Mesangial cell (primary cell): ENCODE results near the gene CD2BP2. TPM values are rescaled to one million over a fixed set of nuclear protein-coding genes. Genes with fewer than 3 reads are reported as not detected.

Experiments
- total RNA-seq: library from RNA; depleted of rRNA; stranded (reverse); fragments of >200 nt; gene quantifications from 2 replicates; pipeline ENCODE4 v1.2.3, GENCODE V29; 2015

CD2BP2 gene
- 39.6 and 43.5 TPM in 2 replicates for total RNA-seq

DNA sequence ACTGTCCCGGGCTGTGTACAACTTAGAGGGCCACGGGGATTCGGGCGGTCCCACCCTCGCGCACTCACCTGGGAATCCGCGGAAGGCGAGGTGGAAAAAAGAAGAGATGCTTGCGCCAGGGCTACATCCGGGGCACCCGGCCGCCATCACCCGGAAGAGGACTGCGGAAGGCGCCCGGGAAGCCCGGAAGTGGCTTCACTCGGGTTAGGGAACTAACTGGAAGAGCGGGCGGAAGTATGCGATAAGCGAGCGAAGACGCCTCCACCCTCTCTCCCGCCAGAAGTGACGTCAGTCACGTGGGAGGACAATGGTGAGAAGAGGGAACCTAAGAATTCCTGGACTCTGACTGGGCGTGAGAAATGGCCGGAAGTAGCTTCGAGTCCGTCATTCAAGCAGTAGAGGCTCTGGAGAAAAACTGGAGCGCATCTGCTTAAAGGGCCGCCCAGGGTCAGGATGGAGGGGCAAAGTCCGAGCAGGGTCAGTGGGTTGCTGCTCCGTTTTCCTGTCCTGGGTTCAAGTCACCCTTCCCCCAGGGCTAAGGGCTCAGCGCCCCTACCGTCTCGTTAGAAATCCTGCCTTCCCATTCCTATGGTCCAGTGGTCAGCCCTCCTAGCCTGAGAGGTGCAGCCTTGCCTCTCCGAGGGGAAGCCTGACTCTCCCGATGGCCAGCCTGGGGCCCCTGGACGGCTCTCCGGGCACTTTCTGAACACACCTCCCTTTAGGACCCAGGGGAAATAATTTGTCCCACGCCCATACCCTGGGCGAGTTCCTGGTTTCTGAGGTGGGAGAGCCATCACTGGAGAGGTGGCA lies at the start of gene CD2BP2:
Gene CD2BP2, minus strand, starts transcription at position 165 of the 810 bp plus-strand sequence. CDS start 627 bp downstream, outside the sequence.

DNA sequence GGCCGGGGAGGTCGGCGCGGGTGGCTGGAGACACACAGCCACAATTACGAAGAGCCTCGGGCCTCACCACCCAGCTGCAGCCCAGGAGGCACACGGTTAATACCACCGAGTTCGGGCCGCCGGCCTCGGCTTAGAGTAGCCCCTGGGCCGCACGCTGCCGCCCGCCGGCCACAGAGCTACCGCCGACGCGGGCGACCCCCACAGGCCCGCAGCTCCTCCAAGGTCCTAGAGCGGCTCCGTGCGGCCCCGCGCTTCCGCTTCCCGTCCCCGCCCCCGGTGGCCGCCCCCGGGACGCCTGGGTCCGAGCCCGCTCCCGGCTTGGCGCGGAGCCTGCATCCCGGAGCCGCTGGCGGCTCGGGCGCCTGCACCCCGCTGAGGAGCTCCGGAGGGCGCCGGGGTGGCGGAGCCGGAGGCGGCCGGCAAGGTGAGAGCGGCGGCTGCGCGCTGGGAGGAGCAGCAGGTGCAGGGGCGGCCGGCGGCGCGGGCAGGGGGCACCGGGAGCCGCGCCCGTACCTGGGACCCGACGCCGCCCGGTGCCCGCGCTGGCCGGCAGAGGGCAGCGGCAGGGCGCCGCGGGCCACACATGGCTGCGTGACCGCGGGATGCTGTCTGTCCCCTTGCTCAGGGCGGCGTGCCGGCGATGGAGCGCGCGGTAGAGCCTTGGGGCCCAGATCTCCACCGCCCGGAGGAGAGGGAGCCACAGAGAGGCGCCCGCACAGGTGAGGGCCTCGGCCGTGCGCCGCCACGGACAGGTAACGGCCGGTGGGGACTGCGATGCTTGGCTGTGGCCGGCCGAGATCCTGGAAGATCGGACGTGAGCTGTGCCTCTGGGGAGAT lies 40.3 kb upstream of the CD2BP2 start, which contains the start of gene ZNF48:
Gene ZNF48, plus strand, starts transcription at position 266 of the 837 bp plus-strand sequence. Its CDS starts 375 bp downstream, at position 641.

DNA sequence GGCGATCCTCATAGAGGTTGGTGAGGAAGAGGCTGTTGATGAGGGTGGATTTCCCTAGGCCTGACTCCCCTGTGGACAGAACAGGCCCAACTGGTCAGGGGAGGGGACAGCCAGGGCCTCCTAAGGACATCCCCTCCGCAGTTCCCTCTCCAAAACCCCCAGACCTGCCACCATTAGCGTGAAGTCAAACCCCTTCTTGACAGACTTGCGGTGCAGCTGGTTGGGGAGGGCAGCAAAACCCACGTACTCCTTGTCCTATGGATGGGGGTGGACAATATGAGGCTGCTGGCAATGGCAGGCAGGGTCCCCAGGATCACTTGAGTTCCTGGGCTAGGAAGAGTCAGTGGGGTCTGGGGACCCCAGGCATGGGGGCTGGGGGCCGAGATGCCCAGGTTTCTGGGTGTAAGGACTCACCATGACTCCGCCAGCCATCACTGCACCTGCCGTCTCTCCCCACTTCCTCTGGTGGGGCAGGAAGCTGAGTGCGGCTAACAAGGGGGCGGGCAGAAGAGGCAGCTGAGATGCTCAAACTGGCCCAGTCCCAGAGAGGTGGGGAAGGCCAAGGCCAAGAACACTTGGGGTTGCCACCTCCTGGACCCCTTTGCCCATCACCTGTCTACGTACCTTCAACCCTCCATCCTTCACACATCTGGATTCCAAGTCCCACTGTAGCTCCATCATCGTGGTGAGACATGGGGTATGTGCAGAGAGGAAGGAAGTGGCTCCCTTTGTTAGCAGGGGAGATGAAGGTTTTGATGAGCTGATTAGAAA lies 27.2 kb upstream of the CD2BP2 start, which contains the start of gene SEPTIN1:
Gene SEPTIN1, minus strand, starts transcription at position 451 of the 771 bp plus-strand sequence. Its CDS starts 19 bp downstream, at position 432.

DNA sequence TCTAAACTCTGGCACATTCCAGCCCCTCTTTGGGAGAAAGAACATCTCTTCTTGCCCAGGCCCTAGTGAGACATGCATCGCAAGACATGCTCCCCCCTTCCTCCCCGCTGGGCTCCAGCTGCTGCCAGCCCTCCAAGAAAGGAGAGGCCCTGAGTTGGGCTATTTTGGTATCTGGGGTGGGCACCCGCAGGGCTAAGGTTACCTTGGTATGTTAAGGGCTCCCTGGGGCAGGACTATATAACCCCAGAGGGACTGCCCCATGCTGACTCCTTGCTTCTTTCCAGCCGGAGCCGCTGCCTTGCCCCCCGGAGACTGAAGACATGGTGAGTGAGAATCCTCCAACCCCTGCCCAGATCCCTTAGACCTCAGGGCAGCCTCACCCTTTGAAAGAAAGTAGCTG lies 19.4 kb upstream of the CD2BP2 start, which contains the start of gene MYL11:
Gene MYL11, plus strand, starts transcription at position 265 of the 400 bp plus-strand sequence. Its CDS starts 56 bp downstream, at position 321.

DNA sequence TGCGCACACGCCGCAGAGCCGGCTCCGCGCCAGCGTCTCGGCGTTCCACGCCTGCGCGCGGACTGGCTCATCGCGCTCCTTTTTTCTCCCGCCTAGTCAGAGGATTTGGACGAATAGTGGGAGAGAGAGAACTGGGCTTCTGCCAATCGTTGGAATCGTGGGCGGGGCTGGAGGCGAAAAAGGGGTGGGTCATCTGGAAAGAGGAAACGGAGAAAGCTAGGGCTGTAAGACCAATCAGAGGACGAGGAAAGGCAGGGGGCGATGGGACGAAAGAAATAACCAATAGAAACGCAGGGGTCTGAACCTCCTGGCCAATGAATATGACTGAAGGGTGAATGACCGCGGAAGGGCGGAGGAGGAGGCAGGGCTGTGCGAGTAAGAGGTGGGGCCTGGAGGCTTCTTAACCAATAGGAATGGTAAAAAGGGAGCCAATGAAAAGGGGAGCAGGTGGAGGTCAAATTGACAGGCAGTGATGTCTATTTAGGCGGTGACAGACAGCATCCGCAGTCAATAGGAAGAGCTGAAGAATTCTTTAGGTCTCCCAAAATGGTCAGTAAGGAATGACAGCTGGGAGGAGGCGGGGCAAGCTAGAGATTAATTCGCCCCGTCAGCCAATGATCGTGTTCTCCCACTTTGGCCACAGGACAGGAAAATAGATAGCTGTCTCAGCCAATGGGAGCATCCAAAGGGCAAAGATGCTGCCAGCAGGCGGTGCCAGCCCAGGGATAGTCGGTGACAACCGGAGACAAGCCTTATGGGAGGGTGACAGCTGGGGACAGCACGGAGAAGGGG lies 15.5 kb upstream of the CD2BP2 start, which contains the start of gene TBC1D10B:
Gene TBC1D10B, minus strand, starts transcription at position 39 of the 792 bp plus-strand sequence. CDS start 311 bp downstream, outside the sequence.

Other genes starting within 250 kb of the CD2BP2 start
- gene GDPD3, start 241.8 kb downstream of the CD2BP2 start, total RNA-seq = 0.16 and 0.76 TPM in 2 replicates
- gene MAPK3, start 232.1 kb downstream of the CD2BP2 start, total RNA-seq = 35.7 and 64.1 TPM in 2 replicates
- 3.0 and 10.1 TPM in 2 replicates for gene CORO1A, start 171.7 kb downstream of the CD2BP2 start, total RNA-seq
- 122 and 439 TPM in 2 replicates for gene BOLA2B, start 161.6 kb downstream of the CD2BP2 start, total RNA-seq
- 92.7 and 110 TPM in 2 replicates for gene SLX1A, start 161.4 kb downstream of the CD2BP2 start, total RNA-seq
- gene SULT1A3, start 156.1 kb downstream of the CD2BP2 start, total RNA-seq = 2.8 and 7.6 TPM in 2 replicates
- gene NPIPB13, start 106.8 kb downstream of the CD2BP2 start, total RNA-seq = 0.63 and 2.9 TPM in 2 replicates
- gene TBC1D10B, start 15.2 kb upstream of the CD2BP2 start, total RNA-seq = 42.7 and 47.9 TPM in 2 replicates
- gene MYL11, start 19.5 kb upstream of the CD2BP2 start, total RNA-seq = 1.8 TPM in 1 of 2 replicates, not detected in the other
- 0.63 TPM in 1 of 2 replicates, not detected in the other for gene SEPTIN1, start 27.3 kb upstream of the CD2BP2 start, total RNA-seq
- 12.4 and 17.7 TPM in 2 replicates for gene ZNF48, start 40.1 kb upstream of the CD2BP2 start, total RNA-seq
- 7.4 and 8.6 TPM in 2 replicates for gene ZNF771, start 52.3 kb upstream of the CD2BP2 start, total RNA-seq
- gene DCTPP1, start 74.7 kb upstream of the CD2BP2 start, total RNA-seq = 43.4 and 96.5 TPM in 2 replicates
- gene SEPHS2, start 90.6 kb upstream of the CD2BP2 start, total RNA-seq = 20.2 and 23.2 TPM in 2 replicates
- gene ITGAL, start 117.4 kb upstream of the CD2BP2 start, total RNA-seq = not detected in 2 replicates
- 32.4 and 46.5 TPM in 2 replicates for gene ZNF768, start 171.3 kb upstream of the CD2BP2 start, total RNA-seq
- 6.4 and 11.0 TPM in 2 replicates for gene ZNF747, start 179.6 kb upstream of the CD2BP2 start, total RNA-seq
- 5.4 and 11.2 TPM in 2 replicates for gene ZNF764, start 203.1 kb upstream of the CD2BP2 start, total RNA-seq
- 8.0 and 11.8 TPM in 2 replicates for gene ZNF688, start 216.4 kb upstream of the CD2BP2 start, total RNA-seq
- 4.4 and 8.7 TPM in 2 replicates for gene ZNF785, start 230.4 kb upstream of the CD2BP2 start, total RNA-seq